GM21447 (cell line): ENCODE data around the gene NOC4L.
A peak's percentile ranks its signal among the peaks of the same experiment; 100 is the strongest.
"Not testable (repeated sequence)": the region's sequence is repeated elsewhere in the genome, so short reads cannot be mapped to it uniquely, and the experiment has no call there.

ENCODE experiments used
- ATAC-seq: cut with Tn5 transposase; IDR thresholded peaks from one replicate; pipeline ENCODE4 v1.9.1; 2021; ENCODE audit not compliant: unreplicated experiment

Gene NOC4L

DNA sequence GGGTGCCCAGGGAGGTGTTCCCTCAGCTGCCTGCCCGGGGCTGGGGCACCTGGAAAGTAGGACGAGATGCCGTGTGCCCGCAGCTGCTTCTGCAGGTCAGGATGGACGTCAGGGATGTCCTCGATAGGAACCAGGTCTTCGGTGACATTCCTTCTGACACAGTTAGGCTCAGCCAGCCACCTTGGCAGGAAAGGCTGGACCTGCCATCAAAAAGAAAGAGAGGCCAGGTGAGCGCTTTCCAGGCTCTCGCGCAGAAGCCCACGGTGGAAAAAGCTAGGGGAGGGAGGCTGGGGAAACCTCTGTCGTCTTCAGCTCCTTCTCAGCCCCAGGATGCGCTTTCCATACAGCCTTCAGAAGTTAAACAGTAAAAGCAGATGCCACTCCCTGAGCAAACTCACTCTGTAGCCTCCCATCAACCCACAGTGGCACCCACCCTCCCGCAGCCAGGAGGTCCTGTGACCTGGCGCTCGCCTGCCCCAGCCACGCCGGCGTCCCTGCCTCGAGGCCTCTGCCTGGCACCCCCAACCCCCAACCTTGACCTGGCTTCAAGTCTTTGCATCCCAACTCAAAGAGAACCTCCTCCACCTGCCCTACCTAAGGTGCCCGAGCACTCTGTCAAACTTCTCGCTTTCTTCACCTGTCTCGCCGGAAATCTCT is 1.4 kb upstream of the NOC4L start:
- ATAC-seq = no peak

DNA sequence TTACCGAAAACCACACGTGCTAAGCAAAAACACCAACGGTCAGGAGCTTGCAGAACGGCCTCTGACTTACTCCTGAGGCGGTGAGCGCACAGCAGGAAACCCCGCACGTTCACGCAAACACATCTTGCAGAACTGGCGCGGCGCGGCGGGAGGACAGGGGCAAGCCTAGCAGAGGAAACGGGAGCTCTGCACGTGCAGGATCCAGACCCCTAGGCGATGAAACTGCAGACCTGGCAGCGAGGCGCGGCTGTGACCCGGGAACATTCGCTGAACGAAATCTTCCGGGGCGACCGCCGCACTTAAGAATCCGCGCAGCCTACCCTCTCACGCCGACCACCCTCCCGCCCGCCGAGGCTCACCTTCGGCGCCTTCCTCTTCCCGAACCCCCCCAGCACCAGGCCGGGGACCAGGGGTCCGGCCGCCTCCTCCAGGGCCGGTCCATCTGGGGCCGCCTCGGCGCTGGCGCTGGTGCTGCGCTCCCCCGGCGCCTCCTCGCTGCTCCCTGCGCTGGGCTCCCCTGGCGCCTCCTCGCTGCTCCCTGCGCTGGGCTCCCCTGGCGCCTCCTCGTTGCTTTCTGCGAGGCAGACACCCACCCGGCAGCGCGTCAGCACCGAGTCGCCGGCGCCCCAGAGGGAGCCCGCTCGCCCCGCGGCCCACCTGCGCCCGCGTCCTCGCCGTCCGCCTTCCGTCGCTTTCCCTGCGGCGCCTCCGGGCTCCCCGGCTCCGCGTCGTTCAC is 753 bp upstream of the NOC4L start:
- peak; percentile 19 for ATAC-seq

DNA sequence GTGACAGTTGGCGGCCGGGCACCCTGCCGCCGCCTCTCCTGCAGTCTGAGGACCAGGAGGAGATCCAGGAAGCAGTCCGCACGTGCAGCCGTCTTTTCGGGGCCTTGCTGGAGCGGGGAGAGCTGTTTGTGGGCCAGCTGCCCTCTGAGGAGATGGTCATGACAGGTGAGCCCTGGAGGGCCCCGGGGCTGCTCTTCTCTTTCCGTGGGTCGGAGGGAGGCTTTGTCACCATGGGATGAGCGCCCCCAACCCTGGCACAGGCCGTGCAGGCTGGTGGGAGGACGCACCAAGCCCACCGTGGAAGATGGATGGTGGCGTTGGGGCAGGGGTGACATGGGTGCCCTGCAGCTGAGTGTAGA is 532 bp downstream of the NOC4L start:
- ATAC-seq = peak; percentile 5

DNA sequence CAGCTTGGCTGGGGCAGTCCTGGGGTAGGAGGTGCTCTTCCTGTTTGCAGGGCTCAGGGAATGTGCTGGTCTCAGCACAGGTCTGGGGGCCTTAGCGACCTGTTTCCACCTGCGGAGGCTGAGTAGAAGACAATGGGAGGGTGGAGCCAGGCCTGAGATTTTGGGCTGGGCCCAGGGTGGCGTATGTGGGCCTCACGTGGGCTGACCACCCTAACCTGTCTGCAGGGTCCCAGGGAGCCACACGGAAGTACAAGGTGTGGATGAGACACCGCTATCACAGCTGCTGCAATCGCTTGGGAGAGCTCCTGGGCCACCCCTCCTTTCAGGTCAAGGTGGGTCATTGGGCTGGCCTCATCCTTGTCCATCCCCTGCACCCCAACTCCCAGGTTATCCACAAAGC is 1.1 kb downstream of the NOC4L start:
- ATAC-seq = no peak

DNA sequence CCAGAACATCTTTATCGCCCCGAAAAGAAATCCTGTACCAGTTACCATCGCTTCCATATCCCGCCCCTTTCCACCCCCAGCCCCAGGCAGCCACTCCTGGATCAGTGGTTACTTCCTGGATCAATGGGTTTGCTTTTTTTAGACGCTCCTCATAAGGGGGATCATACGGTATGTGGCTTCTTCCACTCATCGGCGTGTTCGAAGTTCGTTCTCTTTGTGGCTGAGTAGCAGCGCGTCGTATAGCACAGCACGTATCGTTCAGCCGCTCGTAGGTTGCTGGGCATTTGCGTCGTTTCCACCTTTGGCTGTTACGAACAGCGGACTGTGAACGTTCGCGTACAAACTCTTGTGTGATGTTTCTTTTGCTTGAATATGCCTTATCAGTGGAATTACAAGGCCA is 1.8 kb downstream of the NOC4L start:
- no peak for ATAC-seq

DNA sequence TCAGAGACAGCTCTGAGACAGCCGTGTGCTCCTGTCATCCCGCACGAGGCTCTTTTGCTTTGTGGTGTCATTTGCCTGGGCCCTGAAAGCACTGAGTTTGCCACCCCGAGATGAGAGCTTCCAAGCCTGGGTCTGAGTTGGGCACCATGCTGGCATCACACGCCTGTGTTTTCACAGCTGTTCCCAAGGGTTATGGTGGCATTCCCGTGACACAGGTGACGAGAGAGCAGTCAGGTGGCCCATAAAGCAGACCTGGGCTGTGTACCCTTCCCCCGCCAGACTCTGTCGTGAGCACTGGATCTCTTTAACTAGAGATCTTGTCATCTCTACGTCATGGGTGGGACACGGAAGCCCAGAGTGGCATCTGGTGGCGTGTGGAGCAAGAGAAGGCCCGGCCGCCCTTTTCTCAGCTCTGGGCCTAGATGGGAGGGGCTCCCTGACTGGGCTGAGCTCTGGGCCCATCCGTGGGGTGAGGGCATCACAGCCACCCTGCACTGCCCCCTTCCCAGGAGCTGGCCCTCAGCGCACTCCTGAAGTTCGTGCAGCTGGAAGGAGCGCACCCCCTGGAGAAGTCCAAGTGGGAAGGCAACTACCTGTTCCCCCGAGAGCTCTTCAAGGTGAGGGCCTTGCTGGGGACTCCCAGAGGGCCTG is 2.6 kb downstream of the NOC4L start:
- no peak for ATAC-seq

DNA sequence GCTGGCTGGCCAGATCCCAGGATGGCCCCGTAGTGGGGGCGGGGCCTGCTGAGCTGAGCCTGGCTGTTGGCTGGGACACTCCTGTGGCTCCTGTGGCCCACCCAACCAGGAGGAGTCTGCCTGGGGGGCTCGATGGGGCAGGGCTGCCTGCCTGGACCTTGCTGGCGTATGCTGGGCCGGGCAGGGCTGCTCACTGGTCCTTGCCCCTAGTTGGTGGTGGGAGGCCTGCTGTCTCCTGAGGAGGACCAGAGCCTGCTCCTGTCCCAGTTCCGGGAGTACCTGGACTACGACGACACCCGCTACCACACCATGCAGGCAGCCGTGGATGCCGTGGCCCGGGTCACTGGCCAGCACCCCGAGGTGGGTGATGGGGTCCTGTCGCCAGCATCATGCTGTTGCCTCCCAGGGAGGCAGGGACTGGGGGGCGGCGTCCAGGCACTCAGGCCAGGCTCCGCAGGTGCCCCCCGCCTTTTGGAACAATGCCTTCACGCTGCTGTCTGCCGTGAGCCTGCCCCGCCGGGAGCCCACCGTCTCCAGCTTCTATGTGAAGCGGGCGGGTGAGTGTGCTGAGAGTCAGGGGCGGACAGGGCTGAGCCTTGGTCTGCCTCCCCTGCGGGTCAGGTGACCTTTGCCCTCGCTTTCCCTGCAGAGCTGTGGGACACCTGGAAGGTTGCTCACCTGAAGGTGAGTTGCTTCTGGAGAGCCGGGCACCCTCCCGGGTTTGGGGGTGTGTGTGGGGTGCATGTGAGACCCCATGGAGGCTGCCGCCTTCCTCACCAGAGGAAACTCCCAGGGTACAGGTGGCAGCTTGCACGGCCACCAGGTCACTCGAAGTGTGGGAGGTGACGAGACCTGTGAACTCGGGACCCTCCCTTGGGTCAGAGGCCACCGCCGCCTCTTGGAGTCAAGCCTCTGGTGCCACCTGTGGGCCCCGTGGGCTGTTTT is 3.4 kb downstream of the NOC4L start:
- no peak for ATAC-seq

DNA sequence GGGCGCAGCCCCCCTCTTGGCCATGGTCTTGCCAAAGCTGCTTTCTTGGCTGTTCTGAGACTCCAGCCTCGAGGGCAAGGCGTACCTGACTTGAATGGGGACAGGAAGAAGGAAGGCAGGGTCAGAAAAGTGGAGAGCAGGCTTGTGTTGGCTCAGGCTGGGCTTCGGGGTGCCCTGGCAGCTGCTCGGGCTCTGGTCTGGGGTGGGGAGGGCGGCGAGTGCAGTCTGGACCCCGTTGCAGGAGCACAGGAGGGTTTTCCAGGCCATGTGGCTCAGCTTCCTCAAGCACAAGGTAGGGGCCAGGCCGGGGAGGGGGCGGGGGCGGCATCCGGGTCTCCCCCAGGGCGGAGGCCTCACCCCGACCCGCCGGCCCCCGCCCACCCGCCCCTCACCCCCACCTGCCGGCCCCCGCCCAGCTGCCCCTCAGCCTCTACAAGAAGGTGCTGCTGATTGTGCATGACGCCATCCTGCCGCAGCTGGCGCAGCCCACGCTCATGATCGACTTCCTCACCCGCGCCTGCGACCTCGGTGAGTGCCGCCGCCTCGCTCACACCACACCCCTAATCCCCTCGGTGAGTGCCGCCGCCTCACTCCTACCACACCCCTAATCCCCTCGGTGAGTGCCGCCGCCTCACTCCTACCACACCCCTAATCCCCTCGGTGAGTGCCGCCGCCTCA is 4.2 kb downstream of the NOC4L start:
- no peak for ATAC-seq

DNA sequence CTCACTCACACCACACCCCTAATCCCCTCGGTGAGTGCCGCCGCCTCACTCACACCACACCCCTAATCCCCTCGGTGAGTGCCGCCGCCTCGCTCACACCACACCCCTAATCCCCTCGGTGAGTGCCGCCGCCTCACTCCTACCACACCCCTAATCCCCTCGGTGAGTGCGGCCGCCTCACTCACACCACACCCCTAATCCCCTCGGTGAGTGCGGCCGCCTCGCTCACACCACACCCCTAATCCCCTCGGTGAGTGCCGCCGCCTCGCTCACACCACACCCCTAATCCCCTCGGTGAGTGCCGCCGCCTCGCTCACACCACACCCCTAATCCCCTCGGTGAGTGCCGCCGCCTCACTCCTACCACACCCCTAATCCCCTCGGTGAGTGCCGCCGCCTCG is 5.3 kb downstream of the NOC4L start:
- not testable (repeated sequence) for ATAC-seq

DNA sequence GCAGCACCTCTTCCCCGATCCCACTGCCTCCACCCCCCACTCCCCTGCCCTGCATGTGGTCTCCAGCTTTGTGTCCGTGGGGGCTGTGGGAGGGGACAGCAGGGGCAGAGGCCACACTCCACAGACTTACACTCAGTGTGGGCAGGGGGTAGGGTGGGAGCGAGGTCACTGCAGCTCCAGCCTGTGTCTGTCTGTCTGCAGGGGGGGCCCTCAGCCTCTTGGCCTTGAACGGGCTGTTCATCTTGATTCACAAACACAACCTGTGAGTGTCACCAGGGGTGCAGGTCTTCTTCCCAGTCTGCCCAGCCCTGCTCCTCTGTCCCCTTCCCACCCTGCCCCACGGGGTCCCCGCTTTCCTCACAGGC is 6.5 kb downstream of the NOC4L start:
- no peak for ATAC-seq

DNA sequence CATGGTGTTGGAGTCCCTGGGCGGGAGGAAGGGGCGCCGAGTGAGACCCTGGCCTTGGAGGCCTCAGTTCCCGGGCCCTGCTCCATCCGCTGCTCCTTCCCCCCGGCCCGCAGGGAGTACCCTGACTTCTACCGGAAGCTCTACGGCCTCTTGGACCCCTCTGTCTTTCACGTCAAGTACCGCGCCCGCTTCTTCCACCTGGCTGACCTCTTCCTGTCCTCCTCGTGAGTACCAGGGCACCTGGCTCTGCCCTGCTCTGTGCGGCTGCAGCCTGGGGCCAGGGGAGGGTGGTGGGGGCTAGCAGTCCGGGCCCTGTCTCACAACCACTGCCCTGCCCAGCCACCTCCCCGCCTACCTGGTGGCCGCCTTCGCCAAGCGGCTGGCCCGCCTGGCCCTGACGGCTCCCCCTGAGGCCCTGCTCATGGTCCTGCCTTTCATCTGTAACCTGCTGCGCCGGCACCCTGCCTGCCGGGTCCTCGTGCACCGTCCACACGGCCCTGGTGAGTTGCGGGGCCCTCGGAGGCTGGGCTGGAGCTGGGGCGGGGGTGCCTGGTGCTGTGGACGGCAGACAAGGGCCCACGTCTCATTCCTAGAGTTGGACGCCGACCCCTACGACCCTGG is 7.0 kb downstream of the NOC4L start:
- ATAC-seq = no peak

DNA sequence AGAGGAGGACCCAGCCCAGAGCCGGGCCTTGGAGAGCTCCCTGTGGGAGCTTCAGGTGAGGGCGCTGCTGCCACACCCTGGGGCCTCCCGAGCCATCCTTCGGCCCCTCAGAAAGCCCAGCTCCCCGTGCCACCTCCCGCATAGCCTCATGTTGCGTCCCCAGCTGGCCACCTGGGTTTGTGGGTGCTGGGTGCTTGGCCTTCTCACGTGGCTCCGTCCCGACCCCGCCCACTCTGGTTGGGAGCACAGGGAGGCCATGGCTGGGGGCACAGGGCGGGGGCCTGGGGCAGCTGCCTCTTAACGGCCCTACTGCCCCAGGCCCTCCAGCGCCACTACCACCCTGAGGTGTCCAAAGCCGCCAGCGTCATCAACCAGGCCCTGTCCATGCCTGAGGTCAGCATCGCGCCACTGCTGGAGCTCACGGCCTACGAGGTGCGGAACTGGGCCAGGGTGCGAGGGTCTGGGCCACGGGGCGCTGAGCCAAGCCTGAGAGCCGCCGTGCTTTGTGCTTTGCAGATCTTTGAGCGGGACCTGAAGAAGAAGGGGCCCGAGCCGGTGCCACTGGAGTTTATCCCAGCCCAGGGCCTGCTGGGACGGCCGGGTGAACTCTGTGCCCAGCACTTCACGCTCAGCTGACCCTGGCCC is 7.6 kb downstream of the NOC4L start:
- no peak for ATAC-seq

DNA sequence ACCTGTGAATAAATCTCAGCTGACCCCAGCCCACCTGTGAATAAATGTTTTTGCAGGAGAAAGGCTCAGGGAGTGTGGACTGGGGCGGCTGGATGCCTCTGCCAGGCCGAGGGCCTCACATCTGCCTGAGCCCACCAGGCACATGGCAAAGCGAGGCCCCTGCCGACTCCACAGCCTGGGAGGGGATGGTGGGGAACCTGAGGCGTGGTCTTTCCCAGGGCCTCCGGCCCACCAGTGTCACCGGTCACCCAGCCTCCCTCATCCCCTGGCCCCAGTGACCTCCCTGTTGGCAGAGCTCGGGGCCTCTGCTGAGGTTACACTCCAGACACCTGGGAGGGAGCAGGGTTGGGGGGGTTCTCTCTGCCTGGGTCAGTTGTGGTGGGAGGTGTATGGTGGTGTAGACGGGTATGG is 8.2 kb downstream of the NOC4L start:
- ATAC-seq = no peak

DNA sequence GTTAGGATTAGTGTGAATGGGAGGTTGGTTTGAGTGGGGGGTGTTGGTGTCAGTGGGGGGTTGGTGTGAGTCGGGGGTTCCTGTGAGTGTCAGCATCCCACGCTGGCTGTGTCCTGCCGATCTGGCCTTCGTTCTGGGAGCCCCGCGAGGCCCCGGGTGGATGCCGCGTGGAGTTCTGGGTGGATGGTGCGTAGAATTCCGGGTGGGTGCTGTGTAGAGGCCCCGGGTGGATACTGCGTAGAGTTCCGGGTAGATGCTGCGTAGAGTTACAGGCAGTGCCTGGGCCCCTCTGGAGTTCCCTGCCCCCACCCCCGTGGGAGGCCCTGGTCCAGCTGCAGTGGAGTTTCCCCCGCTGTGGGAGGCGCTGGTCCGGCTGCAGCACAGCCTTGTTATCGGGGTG is 8.7 kb downstream of the NOC4L start:
- ATAC-seq = no peak

DNA sequence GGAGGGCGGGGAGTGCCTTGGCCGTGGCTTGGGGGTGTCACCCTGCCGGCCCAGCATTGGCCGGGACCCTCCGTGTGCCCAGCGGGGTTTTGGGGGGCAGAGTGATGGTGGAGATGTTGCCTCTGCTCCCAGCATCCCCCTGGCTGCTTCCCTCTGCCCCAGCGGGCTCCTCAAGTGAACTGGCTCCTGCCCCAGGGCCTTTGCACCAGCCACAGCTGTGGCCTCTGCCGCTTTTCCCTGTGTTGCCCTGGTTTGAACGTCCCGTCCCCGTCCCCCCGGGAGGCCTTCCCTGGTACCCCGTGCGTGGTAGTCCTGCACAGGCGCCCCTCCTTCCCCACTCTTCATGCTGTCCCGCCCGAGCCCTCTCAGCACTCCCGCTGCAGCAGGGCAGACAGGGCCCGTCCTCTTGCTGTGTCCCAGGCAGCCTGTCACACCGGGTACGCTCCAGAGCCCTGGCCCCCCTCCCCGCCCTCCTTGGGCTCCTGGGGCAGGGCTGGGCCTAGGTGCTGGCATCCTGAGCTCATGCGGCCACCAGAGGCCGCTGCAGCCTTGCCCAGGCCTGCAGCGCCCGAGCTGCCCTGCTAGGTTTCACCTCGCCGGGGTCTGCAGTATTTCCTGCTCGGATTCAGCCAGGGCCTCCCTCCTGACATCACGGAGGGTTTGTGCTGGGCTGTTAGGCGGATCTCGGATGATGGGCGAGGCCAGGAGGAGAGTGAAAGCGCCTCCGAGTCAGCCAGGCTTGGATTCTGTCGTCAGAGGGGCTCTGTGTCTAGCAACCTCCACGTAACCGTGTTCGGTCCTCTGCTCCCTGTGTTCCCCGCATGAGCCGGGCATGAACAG is 9.5 kb downstream of the NOC4L start:
- no peak for ATAC-seq

DNA sequence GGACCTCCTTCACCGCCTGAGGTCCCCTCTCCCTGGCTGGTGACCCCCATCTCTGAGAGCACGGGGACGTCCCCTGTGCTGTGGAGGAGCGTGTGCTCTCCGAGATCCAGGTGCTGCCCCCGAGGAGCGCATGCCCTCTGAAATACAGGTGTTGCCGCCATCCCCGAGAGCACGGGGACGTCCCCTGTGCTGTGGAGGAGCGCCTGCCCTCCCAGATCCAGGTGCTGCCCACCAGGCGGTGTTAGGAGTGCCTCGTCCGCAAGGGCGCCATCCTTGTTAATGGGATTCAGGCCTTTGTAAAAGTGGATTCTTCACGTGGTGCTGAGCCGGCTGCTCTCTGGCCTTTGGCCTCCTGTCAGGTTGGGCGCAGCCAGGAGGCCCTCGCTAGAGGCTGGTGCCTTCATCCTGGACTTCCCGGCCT is 10.1 kb downstream of the NOC4L start:
- ATAC-seq = no peak

DNA sequence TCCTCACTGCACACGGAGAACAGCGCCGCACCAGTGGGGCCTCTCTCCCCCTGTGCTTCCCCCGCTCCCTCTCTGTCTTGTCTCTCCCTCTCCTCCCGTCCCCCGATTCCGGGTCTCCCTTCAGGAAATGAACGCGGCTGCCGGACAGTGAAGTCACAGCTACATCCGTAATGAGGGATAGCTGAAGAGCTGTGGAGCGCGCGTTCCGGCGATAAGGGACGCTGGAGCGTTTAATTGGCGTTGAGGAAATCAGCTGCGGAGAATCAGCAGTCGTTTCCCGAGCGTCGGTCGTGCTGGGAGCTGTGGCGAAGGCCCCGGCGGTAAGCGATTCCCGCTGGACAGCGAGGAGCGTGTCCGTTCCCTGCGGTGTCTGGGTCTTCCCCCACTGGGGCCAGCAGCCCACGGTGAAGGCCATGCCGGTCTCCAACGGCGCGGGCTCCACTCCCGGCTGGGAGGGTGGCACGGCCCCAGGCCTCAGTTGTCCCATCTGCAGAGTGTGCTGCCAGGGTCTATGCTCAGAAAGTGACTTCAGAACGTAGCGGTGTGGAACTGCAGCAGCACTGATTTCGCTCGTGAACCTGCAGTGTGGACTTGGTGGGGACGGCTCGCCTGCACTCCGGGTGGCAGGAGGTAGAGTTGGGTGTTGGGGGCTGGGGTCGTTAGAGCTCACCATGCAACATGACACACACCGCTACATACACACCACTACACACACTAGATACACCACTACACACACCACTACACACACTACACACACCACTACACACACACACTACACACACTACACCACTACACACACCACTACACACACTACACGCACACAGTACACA is 10.9 kb downstream of the NOC4L start:
- ATAC-seq = no peak
